Calu3 (cell line): ENCODE measurements around the gene HADHA. TPM values are rescaled to one million over a fixed set of nuclear protein-coding genes. Genes with fewer than 3 reads are reported as not detected.
"Not testable (repeated sequence)": the region's sequence is repeated elsewhere in the genome, so short reads cannot be mapped to it uniquely, and the experiment has no call there.

Experiments used
- BruUV-seq: library from RNA; stranded (reverse); fragments of 400-500 nt; replicated peaks from 2 replicates; lab custom pipeline; 2021; lab: Mats Ljungman, UMichigan
- CTCF ChIA-PET: fragments of 300-600 bp; sonication (Branson Sonifier 250); formaldehyde crosslinking; loops from one replicate; lab custom pipeline; 2022; ENCODE audit warnings: antibody characterized with exemption; lab: Charles Lee
- DNase-seq: peaks from one replicate; pipeline ENCODE4 v3.0.0; 2022
- H3K27ac Mint-ChIP-seq: one replicate; pipeline ENCODE4 v1.8.0; 2022; ENCODE audit warnings: mixed read lengths; ENCODE audit not compliant: unreplicated experiment
- H3K27me3 Mint-ChIP-seq: one replicate; pipeline ENCODE4 v1.8.0; 2022; ENCODE audit warnings: mixed read lengths; ENCODE audit not compliant: unreplicated experiment
- H3K36me3 Mint-ChIP-seq: one replicate; pipeline ENCODE4 v1.8.0; 2022; ENCODE audit warnings: mild to moderate bottlenecking, moderate library complexity, mixed read lengths; ENCODE audit not compliant: insufficient read depth, unreplicated experiment
- H3K4me1 Mint-ChIP-seq: one replicate; pipeline ENCODE4 v1.8.0; 2022; ENCODE audit warnings: mild to moderate bottlenecking, low read depth, mixed read lengths; ENCODE audit not compliant: unreplicated experiment
- H3K4me3 Mint-ChIP-seq: one replicate; pipeline ENCODE4 v1.8.0; 2022; ENCODE audit warnings: mild to moderate bottlenecking, low read depth, moderate library complexity, mixed read lengths; ENCODE audit not compliant: unreplicated experiment
- H3K9me3 Mint-ChIP-seq: one replicate; pipeline ENCODE4 v1.8.0; 2022; ENCODE audit warnings: low read depth, mixed read lengths; ENCODE audit not compliant: unreplicated experiment
- CTCF ChIP-seq: fragments of 200-600 bp; IDR thresholded peaks from one replicate; pipeline ENCODE4 v1.8.0; 2022; ENCODE audit warnings: antibody characterized with exemption; ENCODE audit not compliant: unreplicated experiment
- intact Hi-C: fragments of 100-400 bp; cut with micrococcal nuclease; formaldehyde crosslinking; loops from one replicate; pipeline ENCODE4 v1.10.0; 2022; ENCODE audit not compliant: unreplicated experiment
- total RNA-seq: library from RNA; stranded (reverse); gene quantifications from 2 replicates; pipeline ENCODE4 v1.2.3, GENCODE V29; 2022

HADHA gene
- total RNA-seq, 1 experiment from 2014 or later = 127 TPM

GRCh38 chr2:26269571-26270158 lies 25.2 kb upstream of the HADHA start:
- H3K27me3 Mint-ChIP-seq = no peaks in the 10 kb centered on the region
- DNase-seq = no peak
- H3K36me3 Mint-ChIP-seq = peaks cover 11% of the 10 kb centered on the region
- intact Hi-C loops = no loop called here
- H3K27ac Mint-ChIP-seq = no peak overlapping the region
- no peak overlapping the region for H3K4me3 Mint-ChIP-seq
- no peaks in the 10 kb centered on the region for H3K9me3 Mint-ChIP-seq
- BruUV-seq = no TSS peak
- CTCF ChIA-PET = no interaction called here
- peaks cover 19% of the 10 kb centered on the region for H3K4me1 Mint-ChIP-seq
- TF ChIP-seq CTCF = no peak

- H3K9me3 Mint-ChIP-seq, H3K27ac Mint-ChIP-seq, CTCF ChIA-PET, H3K4me3 Mint-ChIP-seq, DNase-seq, BruUV-seq, H3K27me3 Mint-ChIP-seq, intact Hi-C loops: not testable (repeated sequence)
- H3K4me1 Mint-ChIP-seq = peaks cover 17% of the 10 kb centered on the region
- peaks cover 11% of the 10 kb centered on the region for H3K36me3 Mint-ChIP-seq
Observed at GRCh38 chr2:26268670-26269385, 24.4 kb upstream of the HADHA start.

GRCh38 chr2:26268213-26268612 lies 23.8 kb upstream of the HADHA start:
- Mint-ChIP-seq H3K36me3 (peaks cover 11% of the 10 kb centered on the region), H3K27me3 (no peaks in the 10 kb centered on the region), H3K4me1 (peaks cover 11% of the 10 kb centered on the region), H3K4me3 (no peak overlapping the region), H3K27ac (no peak overlapping the region), H3K9me3 (no peaks in the 10 kb centered on the region)
- no peak for DNase-seq
- CTCF ChIA-PET = interaction anchor here (0.6 to 0.7 kb wide), 2 partner anchors 9 to 162 kb away, joined by 8 to 13 read pairs; no protein-coding TSS in a partner anchor
- TF ChIP-seq CTCF = no peak
- intact Hi-C loops = no loop called here
- no TSS peak for BruUV-seq

GRCh38 chr2:26258836-26259235 lies 14.4 kb upstream of the HADHA start:
- H3K36me3 Mint-ChIP-seq, intact Hi-C loops, CTCF ChIA-PET, H3K9me3 Mint-ChIP-seq, H3K4me1 Mint-ChIP-seq, H3K27me3 Mint-ChIP-seq, H3K4me3 Mint-ChIP-seq, H3K27ac Mint-ChIP-seq, DNase-seq, BruUV-seq: not testable (repeated sequence)

GRCh38 chr2:26255759-26256384 lies 11.4 kb upstream of the HADHA start:
- no peak for DNase-seq
- Mint-ChIP-seq H3K4me3 (no peak overlapping the region), H3K4me1 (no peaks in the 10 kb centered on the region), H3K27ac (no peak overlapping the region), H3K9me3 (no peaks in the 10 kb centered on the region), H3K27me3 (no peaks in the 10 kb centered on the region), H3K36me3 (no peaks in the 10 kb centered on the region)
- CTCF ChIA-PET = interaction anchor here (0.8 kb wide), 1 partner anchor 10 kb away, joined by 3 read pairs; no protein-coding TSS in a partner anchor
- intact Hi-C loops = no loop called here
- BruUV-seq = no TSS peak
- no peak for TF ChIP-seq CTCF
